WTC11 (cell line): Measurements from ENCODE around the gene SRMS.

Experiments
- CTCF ChIP-seq: fragments of 200-600 bp; IDR thresholded peaks from 2 replicates; pipeline ENCODE4 v1.8.0; 2022; ENCODE audit warnings: antibody characterized with exemption
- E2F4 ChIP-seq: sonication (generic); formaldehyde crosslinking; IDR thresholded peaks from 2 replicates; pipeline ENCODE4 v1.8.1; 2022; ENCODE audit warnings: low read depth, mild to moderate bottlenecking, moderate library complexity, missing genetic modification reagents, borderline replicate concordance
- ZNF317 ChIP-seq: sonication (generic); formaldehyde crosslinking; IDR thresholded peaks from 2 replicates; pipeline ENCODE4 v1.8.1; 2023; ENCODE audit warnings: low read depth, mild to moderate bottlenecking, moderate library complexity, missing genetic modification reagents, borderline replicate concordance

- TF ChIP-seq CTCF (no peak), E2F4 (CRISPR knock-in tag) (no peak), ZNF317 (CRISPR knock-in tag) (no peak)
These were observed 26.1 kb upstream of the SRMS start for GRCh38 chr20:63573647-63574131.
